GM12878 (cell line): Measurements from ENCODE around the gene MAB21L4. TPM values are rescaled to one million over a fixed set of nuclear protein-coding genes. Genes with fewer than 3 reads are reported as not detected.

Experiments used
- ATAC-seq: fragments of 200-7000 bp; cut with Tn5 transposase; 3 replicates; pipeline ENCODE4 v1.9.1; 2020; ENCODE audit warnings: mild to moderate bottlenecking, moderate library complexity
- BruUV-seq: library from RNA; stranded (reverse); fragments of 400-500 nt; replicated peaks from 2 replicates; lab custom pipeline; 2021; lab: Mats Ljungman, UMichigan
- CTCF ChIA-PET: fragments of 300-600 bp; sonication (Branson Sonifier 250); formaldehyde crosslinking; extraction: SDS; loops from one replicate; lab custom pipeline; 2021; ENCODE audit warnings: inconsistent platforms; lab: Yijun Ruan, JAX
- POLR2A ChIA-PET: fragments of 350-600 bp; formaldehyde crosslinking; extraction: SDS; loops from one replicate; lab custom pipeline; 2021; ENCODE audit warnings: inconsistent platforms; lab: Charles Lee
- RAD21 ChIA-PET: fragments of 300-600 bp; sonication (Branson Sonifier 250); formaldehyde crosslinking; loops from one replicate; lab custom pipeline; 2023; ENCODE audit warnings: antibody characterized with exemption; ENCODE audit not compliant: unreplicated experiment; lab: Charles Lee
- SMC1A ChIA-PET: fragments of 300-600 bp; sonication (Branson Sonifier 250); formaldehyde crosslinking; loops from one replicate; lab custom pipeline; 2023; ENCODE audit not compliant: unreplicated experiment, uncharacterized antibody; lab: Charles Lee
- DNase-seq: peaks from one replicate; pipeline ENCODE4 v3.0.0-alpha.2; 2011; ENCODE audit warnings: low read depth, low spot score
- FAIRE-seq: peaks from 3 replicates; lab custom pipeline; 2011; peaks lifted over from hg19 to GRCh38; lab: Jason Lieb, UNC
- H2AFZ ChIP-seq: 2 replicates; pipeline ENCODE4 v1.6.0; 2011; ENCODE audit warnings: low read depth, low read length, control low read depth; ENCODE audit not compliant: control insufficient read depth
- H3K27ac ChIP-seq: 2 replicates; pipeline ENCODE4 v1.5.1; 2011; ENCODE audit warnings: control low read depth; ENCODE audit not compliant: control insufficient read depth, insufficient read depth
- H3K27me3 ChIP-seq, 2 experiments: replicated peaks in 1 of 2; 2 replicates each; pipeline versions ENCODE4 v1.6.0 to v1.6.1; 2011; ENCODE audit warnings: low read length in 1 of 2; ENCODE audit not compliant: control insufficient read depth in 2 of 2, insufficient read depth in 2 of 2
- H3K36me3 ChIP-seq, 2 experiments: 2 replicates each; pipeline ENCODE4 v1.5.1; 2011; ENCODE audit warnings: low read length in 1 of 2; ENCODE audit not compliant: control insufficient read depth in 2 of 2, insufficient read depth in 2 of 2
- H3K4me1 ChIP-seq: 2 replicates; pipeline ENCODE4 v1.6.1; 2011; ENCODE audit warnings: mild to moderate bottlenecking, low read length, moderate library complexity, mixed read lengths; ENCODE audit not compliant: control insufficient read depth, insufficient read depth
- H3K4me2 ChIP-seq: 2 replicates; pipeline ENCODE4 v1.6.0; 2011; ENCODE audit warnings: control low read depth; ENCODE audit not compliant: control insufficient read depth, insufficient read depth
- H3K4me3 ChIP-seq: fragments of 200-600 bp; sonication (generic); 2 replicates; pipeline ENCODE4 v1.5.1; 2016
- H3K79me2 ChIP-seq: 2 replicates; pipeline ENCODE4 v1.6.0; 2011; ENCODE audit warnings: low read length; ENCODE audit not compliant: control insufficient read depth, insufficient read depth
- H3K9ac ChIP-seq: 2 replicates; pipeline ENCODE4 v1.8.0; 2011; ENCODE audit warnings: low read length, control low read depth, mixed read lengths; ENCODE audit not compliant: control insufficient read depth, insufficient read depth
- H3K9me3 ChIP-seq: replicated peaks from 3 replicates; pipeline ENCODE4 v1.5.1; 2011; ENCODE audit warnings: mild to moderate bottlenecking, low read length; ENCODE audit not compliant: control insufficient read depth, insufficient read depth
- H4K20me1 ChIP-seq: 2 replicates; pipeline ENCODE4 v1.6.0; 2011; ENCODE audit not compliant: control insufficient read depth, insufficient read depth
- ATF2 ChIP-seq: IDR thresholded peaks from 2 replicates; pipeline ENCODE4 v1.6.1; 2012; ENCODE audit warnings: low read length, inconsistent platforms
- BCLAF1 ChIP-seq: fragments of 450-650 bp; IDR thresholded peaks from 2 replicates; pipeline ENCODE4 v1.6.1; 2017; ENCODE audit warnings: antibody characterized with exemption, mild to moderate bottlenecking, moderate library complexity
- CHD4 ChIP-seq: fragments of 200-600 bp; sonication (generic); IDR thresholded peaks from 2 replicates; pipeline ENCODE4 v1.6.1; 2016; ENCODE audit warnings: mild to moderate bottlenecking
- KAT2A ChIP-seq: conservative IDR thresholded peaks from 2 replicates; pipeline ENCODE4 v1.6.1; 2011; ENCODE audit warnings: low read depth, low read length; ENCODE audit not compliant: control insufficient read depth
- NFXL1 ChIP-seq: fragments of 450-650 bp; IDR thresholded peaks from 2 replicates; pipeline ENCODE4 v1.6.1; 2017; ENCODE audit warnings: antibody characterized with exemption, mild to moderate bottlenecking, borderline replicate concordance
- POLR2A ChIP-seq: IDR thresholded peaks from 2 replicates; pipeline ENCODE4 v1.6.1; 2011; ENCODE audit warnings: low read depth, mild to moderate bottlenecking, low read length
- RAD51 ChIP-seq: fragments of 450-650 bp; IDR thresholded peaks from 2 replicates; pipeline ENCODE4 v1.6.1; 2016; ENCODE audit warnings: moderate library complexity, mild to moderate bottlenecking, inconsistent platforms
- RUNX3 ChIP-seq: IDR thresholded peaks from 2 replicates; pipeline ENCODE4 v1.6.1; 2012; ENCODE audit warnings: low read length, inconsistent platforms
- SIX5 ChIP-seq: IDR thresholded peaks from 2 replicates; pipeline ENCODE4 v1.6.1; 2011; ENCODE audit warnings: mild to moderate bottlenecking, low read depth, low read length, moderate library complexity; ENCODE audit not compliant: severe bottlenecking
- ZNF622 ChIP-seq: fragments of 450-650 bp; IDR thresholded peaks from 2 replicates; pipeline ENCODE4 v1.6.1; 2017; ENCODE audit warnings: mild to moderate bottlenecking, inconsistent platforms
- WGBS: methylation state at CpG from one replicate; pipeline ENCODE4 v1.1.6; 2016; ENCODE audit warnings: low lambda C conversion rate; ENCODE audit not compliant: insufficient replicate concordance, insufficient coverage; ENCODE audit errors: missing lambda C conversion rate; 5-methylcytosine and 5-hydroxymethylcytosine counted together
- in situ Hi-C: fragments of 300-500 bp; cut with MboI; formaldehyde crosslinking; loops from 9 replicates; pipeline ENCODE4 v1.14.3; 2018; ENCODE audit warnings: mixed read lengths
- intact Hi-C: fragments of 100-400 bp; cut with micrococcal nuclease; formaldehyde crosslinking; loops from one replicate; pipeline ENCODE4 v1.14.2; 2022; ENCODE audit not compliant: unreplicated experiment
- polyA plus RNA-seq, 11 experiments: library from polyadenylated mRNA; depleted of rRNA in 4 of 11; unstranded in 6 of 11; stranded (reverse) in 5 of 11; fragments of >200 nt; fragmentation: Nextera tagmentation in 4 of 11; fragmentation: Illumina TruSeq in 1 of 11; extraction: Ambion mirVana in 4 of 11; extraction: Trizol in 1 of 11; gene quantifications; 1 replicate in 1 of 11; 2 replicates in 10 of 11; pipeline versions ENCODE4 v1.2.1 to v1.2.3, GENCODE V29; 2011 to 2016; ENCODE audit warnings: inconsistent platforms in 2 of 11, missing spikeins in 2 of 11, low read depth in 1 of 11
- total RNA-seq, 4 experiments: library from RNA; depleted of rRNA in 3 of 4; stranded (reverse); fragments of >200 nt in 3 of 4; fragmentation: Illumina TruSeq in 1 of 4; extraction: Trizol in 1 of 4; gene quantifications; 2 replicates each; pipeline versions ENCODE4 v1.2.1 to v1.2.3, GENCODE V29; 2013 to 2021

Gene MAB21L4
- total and polyA plus RNA-seq, 10 of the 15 experiments (the other 5 are each of a cell fraction or from before 2014, with no cell fraction given) = 0.03 TPM; not detected in 9

GRCh38 chr2:240914645-240915525, 18.9 kb upstream of the MAB21L4 start:
- Histone ChIP-seq H3K79me2 (no peaks in the 10 kb centered on the region), H3K9me3 (no peaks in the 10 kb centered on the region), H3K36me3 (no peaks in the 10 kb centered on the region), H4K20me1 (no peaks in the 10 kb centered on the region), H3K4me1 (no peaks in the 10 kb centered on the region), H3K27me3 (peaks cover 0 to 3% of the 10 kb centered on the region in 2 experiments), H3K9ac (no peak overlapping the region), H3K27ac (no peak overlapping the region), H2AFZ (no peak overlapping the region), H3K4me3 (no peak overlapping the region), H3K4me2 (no peak overlapping the region)
- no peak for FAIRE-seq
- RAD21 ChIA-PET = interaction anchor here (1.0 kb wide), 1 partner anchor 198 kb away, joined by 4 read pairs; no protein-coding TSS in a partner anchor
- CTCF ChIA-PET = interaction anchor here (0.6 to 1.7 kb wide), 14 partner anchors 12 to 310 kb away, joined by 3 to 6 read pairs (median 3); no protein-coding TSS in a partner anchor
- POLR2A ChIA-PET = no interaction called here
- SMC1A ChIA-PET = interaction anchor here (0.6 to 1.5 kb wide), 4 partner anchors 173 to 400 kb away, joined by 3 to 4 read pairs (median 3); partner anchors contain the start of gene PPP1R7
- no TSS peak for BruUV-seq
- intact Hi-C loops = loop anchor here (2.0 kb wide), 1 partner anchor 74 kb away; no protein-coding TSS in a partner anchor
- 37% methylated on average over 25 of the region's 25 CpGs for WGBS
- in situ Hi-C loops = no loop called here
- peak; percentile 22 for ATAC-seq
- DNase-seq = no peak
- TF ChIP-seq SIX5 (no peak), NFXL1 (no peak), RUNX3 (no peak), BCLAF1 (no peak), CHD4 (no peak), RAD51 (no peak), ATF2 (no peak), POLR2A (no peak), ZNF622 (no peak), KAT2A (no peak)
